ENCODE data around the gene UNKL.

- TF ChIP-seq CTCF (IDR thresholded peaks at IDR 0.05), result no peak
- no peak for TF ChIP-seq POLR2A (IDR thresholded peaks at IDR 0.05)
Measured at GRCh38 chr16:1442697-1443096, 28.2 kb upstream of the UNKL start.
